DMS153 (cell line): ENCODE measurements around the gene SPEF2.

Experiments
- DNase-seq: peaks from one replicate; lab custom pipeline; 2025; lab: John Stamatoyannopoulos, UW

The SPEF2 gene

DNA sequence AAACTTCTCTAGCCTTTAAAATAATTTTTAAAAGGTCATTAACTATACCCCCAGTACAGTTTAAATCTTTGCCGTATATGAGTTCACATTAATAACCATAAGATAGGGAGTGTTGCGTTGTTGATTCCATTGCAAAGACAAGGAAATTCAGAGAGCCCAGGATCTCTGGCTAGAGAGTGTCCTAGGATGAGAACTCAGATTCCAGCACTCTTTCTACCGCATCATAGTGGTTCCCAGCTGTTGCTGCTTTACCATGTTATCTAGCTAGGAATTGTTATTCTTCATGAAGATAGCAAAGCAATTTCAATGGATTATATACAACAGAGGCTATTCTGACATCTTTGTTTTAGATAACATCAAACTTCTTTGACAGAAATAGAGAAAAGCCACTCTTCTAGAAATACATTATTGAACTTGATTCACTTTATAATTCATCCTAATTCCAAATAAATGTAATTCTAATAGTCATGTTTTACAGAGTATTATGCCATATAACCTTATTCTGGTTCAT, 160.7 kb downstream of the SPEF2 start:
- DNase-seq, result no peak

- DNase-seq, result no peak
Measured at GRCh38 chr5:35780236-35780635, 162.6 kb downstream of the SPEF2 start.

GRCh38 chr5:35781181-35781790, 163.6 kb downstream of the SPEF2 start:
- DNase-seq, result no peak

DNA sequence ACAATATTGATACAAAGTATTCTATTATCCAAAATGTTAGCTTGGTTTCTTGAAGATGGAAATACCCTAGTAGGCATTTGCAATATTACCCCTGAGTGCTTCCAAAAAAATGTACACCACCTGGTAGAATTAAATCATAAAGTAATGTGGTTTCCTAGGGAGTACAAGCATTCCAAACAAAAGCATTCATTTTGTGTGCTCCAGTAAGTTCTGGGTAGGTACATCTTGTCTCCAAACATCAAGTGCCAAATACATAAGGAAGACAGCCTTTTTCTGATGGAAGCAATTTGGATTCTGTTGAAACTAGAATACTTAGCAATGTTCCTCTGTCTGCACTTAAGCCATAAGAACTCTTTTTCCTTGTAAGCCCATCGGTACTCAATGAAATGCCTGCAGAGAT, 165.9 kb downstream of the SPEF2 start:
- no peak for DNase-seq

GRCh38 chr5:35785601-35786085, 168.0 kb downstream of the SPEF2 start:
- DNase-seq, result no peak

- no peak for DNase-seq
Measured at GRCh38 chr5:35788724-35789123, 171.1 kb downstream of the SPEF2 start.

- no peak for DNase-seq
Measured at GRCh38 chr5:35789732-35790456, 172.2 kb downstream of the SPEF2 start.

DNA sequence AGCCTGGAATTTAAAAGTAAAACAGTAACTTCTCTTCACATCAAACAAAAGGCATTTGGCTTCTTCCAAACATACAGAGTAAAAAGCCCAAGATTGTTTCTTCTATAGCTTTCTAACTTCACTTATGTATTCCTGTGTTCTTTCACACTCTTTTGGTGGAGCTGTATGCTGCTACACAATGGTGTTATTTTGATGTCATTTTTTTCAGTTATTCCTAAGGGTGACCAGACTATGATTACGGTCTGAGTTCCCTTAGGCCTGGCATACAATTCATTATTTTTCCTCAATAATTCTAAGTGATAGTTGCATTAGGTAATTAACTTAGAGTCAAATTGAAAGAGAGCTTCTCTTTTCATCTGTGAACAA, 172.8 kb downstream of the SPEF2 start:
- no peak for DNase-seq

DNA sequence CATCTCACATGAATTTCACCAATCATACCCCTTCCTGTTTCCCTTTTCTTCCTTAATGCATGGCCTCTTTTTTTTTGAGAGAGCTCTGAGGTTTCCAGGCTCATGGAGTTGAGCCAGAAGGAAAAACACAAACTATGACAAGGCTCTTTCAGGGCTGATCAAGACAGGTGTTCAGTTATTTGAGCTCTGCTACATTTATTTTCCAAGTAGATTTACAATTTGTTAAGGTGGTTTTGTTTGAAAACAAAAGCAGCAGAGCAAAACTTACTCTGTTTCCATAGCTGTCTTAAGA, 176.6 kb downstream of the SPEF2 start:
- DNase-seq, result no peak

- DNase-seq, result no peak
Measured at GRCh38 chr5:35794684-35795375, 177.2 kb downstream of the SPEF2 start.

DNA sequence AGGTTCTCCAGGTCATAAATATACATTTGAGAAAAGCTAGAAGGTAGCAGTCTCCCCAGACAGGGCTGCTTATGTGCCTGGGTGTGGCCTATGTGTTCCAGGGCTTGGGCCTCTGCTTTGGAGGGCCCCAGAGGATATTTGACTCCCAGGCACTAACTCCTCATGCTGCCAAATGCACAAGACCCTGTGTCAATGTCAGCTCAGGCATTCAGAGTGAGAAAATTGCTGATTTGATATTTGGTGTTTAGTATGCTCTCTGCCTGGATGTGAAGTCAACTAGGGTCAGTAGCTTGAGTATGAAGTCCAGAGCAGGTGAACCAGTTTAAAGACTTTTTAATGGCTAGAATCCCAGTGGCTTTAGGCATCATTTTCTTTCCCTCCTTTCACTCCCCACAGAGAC, 181.5 kb downstream of the SPEF2 start:
- no peak for DNase-seq

- DNase-seq, result no peak
Measured at GRCh38 chr5:35799753-35800152, 182.1 kb downstream of the SPEF2 start.

GRCh38 chr5:35803191-35803651, 185.6 kb downstream of the SPEF2 start:
- peak; percentile 92 for DNase-seq

- DNase-seq, result peak; percentile 54
Measured at GRCh38 chr5:35804201-35804653, 186.6 kb downstream of the SPEF2 start.

DNA sequence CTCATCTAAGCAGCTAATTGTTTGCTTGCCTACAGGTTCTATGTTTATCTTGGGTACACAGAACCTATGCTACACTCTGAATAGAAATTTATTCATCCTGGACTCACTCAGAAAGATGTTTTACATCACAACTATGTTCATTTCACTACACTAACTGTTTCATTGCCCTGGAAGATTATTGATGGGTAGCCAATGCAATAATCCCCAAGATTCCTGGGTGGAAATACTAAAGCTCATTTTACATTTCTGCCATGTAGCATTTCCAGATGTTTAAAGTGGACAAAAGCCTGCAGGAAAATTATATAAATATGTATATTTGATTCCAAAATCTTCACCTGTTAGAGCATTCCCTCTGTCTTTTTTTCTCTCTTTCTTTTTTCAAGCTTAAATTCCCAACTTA, 187.2 kb downstream of the SPEF2 start:
- DNase-seq, result peak; percentile 13

- DNase-seq, result no peak
Measured at GRCh38 chr5:35810601-35811000, 192.9 kb downstream of the SPEF2 start.

- no peak for DNase-seq
Measured at GRCh38 chr5:35811108-35811741, 193.6 kb downstream of the SPEF2 start.

DNA sequence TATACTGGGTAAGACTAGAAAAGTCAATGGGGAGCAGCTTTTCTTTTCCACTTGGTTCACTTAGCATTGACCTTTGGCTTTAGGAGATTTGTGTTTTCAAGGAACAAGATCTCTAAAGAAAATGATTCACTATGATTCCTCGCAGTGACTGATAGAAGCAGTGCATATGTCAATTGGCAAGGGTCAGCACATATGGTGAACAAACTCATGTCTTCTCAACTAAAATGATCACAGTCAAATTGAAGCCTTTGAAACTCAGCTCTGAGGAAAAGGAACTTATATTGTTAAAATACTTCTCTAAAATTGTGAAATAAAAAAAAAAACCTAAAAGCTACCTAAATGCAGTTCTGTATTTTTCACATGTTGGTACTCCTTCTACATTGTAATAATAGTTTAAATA, 195.9 kb downstream of the SPEF2 start:
- no peak for DNase-seq

DNA sequence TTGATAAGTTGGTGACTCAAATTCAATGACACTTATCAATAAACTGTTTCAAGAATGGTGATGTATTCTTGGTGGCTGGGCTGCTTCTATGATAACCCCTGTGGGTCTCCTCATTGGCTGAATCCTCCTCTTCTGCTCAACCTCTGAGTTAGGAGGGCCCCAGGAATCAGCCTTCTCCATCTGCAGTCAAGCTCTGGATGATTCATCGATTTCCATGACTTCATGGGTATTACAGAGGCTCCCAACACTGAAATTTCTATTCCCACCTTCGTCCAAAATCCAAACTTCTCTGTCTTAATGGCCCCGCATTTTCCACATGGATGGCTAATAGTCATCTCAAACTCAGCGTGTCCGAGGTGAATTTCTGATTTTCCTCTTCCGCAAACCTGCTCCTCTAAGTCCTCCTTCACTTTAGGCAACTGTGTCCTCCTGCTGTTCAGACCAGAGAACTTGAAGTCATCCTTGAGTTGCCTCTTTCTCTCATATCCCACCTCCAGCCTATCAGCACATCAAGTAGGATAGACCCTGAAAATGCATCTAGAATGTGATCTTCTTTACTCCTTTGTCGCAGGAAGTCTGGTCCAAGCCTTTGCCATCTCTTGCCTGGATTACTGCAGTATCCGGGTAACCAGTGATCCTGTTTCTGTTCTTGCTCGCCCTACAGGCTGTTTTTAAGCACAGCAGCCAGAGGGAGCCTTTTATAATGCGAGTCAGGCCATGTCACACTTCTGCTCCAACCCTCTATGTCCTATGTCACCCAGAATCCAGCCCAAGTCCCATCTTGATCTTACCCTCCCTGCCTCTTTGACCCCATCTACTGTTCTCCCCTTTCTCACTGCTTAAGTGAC, 197.7 kb downstream of the SPEF2 start:
- DNase-seq, result peak; percentile 51

DNA sequence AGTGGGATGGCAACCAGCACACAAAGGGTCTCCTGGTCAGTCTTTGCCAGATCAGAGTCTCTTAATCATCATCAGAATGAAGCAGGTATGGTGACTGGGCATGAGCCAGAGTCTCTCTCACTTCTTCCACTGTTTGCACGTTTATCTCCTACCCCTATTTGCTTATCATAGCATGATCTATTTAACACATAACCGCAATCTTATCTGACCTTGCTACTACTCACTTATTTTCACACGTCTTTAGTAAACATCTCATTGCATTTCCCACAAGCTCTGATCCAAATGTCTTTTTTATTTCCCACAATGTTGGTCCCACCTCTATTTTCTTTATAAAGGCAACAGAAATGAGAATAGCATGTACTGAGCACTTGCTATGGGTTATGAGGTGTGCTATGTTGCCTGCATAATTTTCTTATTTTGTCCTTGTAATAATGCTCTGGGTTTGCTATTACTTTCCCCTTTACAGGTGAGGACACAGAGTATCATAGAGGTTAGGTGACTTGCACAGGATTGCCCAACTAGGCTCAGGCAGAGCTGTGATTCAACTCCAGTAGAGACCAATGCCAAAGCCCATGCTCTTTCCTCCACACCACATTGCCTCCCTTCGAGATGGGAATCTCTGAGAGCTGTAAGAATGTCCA, 199.3 kb downstream of the SPEF2 start:
- no peak for DNase-seq

DNA sequence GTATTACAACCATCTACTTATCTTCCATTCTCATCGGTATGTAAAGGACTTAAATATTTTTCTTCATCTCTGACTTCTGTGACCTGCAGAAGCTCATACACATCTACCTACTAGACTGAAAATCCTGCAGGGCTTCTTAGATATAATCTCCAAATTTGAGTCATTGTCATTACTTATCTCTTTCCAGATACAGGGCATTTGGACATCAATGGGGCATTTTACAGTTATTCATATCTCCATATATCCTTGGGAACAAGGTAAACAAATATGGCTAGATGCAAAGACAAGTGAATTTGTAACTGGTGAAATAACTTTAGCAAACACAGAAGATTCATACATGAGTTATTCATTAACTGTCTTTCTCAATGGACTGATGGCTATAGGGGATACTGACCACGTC, 201.4 kb downstream of the SPEF2 start:
- DNase-seq, result no peak
